Activated CD8-positive, alpha-beta memory T cell treated with anti-CD3 and anti-CD28 coated beads, Interleukin-2, amount 50 U/mL, for 24 hours (primary cell): ENCODE data around the gene ANKRD44.
A peak's percentile ranks its signal among the peaks of the same experiment; 100 is the strongest.
"Not testable (repeated sequence)": the region's sequence is repeated elsewhere in the genome, so short reads cannot be mapped to it uniquely, and the experiment has no call there.

ENCODE experiments used
- DNase-seq: peaks from one replicate; pipeline ENCODE4 v3.0.0-alpha.2; 2020; ENCODE audit errors: extremely low read depth

Gene ANKRD44

DNA sequence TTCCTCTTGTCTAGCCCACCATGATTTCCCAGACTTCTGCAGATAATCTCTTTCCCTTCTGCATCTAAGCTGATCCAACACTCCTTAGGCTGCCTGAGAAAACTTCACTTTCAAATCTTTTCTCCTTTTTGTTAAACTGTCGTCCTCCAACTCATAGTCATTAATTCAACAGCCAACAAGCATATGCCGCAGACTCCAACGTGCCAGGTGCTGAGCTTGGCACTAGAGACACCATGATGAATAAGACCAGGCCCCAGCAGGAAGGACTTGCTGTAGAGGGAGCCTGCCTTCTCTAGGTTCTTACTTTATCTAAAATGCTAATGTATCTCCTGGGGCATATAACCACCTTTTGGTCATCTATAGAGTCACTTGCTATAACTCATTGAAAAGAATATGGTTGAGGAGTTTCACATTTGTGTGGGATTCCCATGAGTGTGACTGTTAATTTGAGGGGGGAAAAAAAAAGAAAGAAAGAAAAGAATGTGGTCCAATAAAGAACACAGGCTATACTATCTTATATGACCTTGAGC, 51.0 kb downstream of the ANKRD44 start:
- DNase-seq = no peak

GRCh38 chr2:197258580-197258979, 52.0 kb downstream of the ANKRD44 start:
- no peak for DNase-seq

GRCh38 chr2:197256547-197257170, 53.9 kb downstream of the ANKRD44 start:
- DNase-seq = no peak

GRCh38 chr2:197256021-197256420, 54.6 kb downstream of the ANKRD44 start:
- no peak for DNase-seq

- DNase-seq = peak; percentile 45
These were observed 55.0 kb downstream of the ANKRD44 start for GRCh38 chr2:197255543-197255942.

GRCh38 chr2:197254776-197255530, 55.6 kb downstream of the ANKRD44 start:
- DNase-seq = no peak

DNA sequence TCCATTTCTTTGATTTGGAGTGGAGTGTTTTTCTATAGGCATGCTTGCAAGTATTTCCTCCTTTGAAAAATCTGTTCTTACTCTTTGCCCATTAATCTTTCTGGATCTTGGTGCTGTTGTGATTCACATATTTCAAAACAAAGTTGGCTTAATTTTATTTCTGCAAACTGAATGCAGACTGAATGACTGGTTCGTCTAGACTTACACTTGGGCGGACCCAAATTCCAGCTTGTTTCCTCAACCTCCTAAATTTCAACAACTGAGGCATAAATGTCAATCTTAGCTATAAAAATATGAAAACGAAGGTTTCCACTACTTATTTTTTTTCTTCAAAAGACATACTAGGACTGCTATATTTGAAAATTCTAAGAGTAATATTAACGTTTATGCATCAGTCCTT, 59.0 kb downstream of the ANKRD44 start:
- no peak for DNase-seq

DNA sequence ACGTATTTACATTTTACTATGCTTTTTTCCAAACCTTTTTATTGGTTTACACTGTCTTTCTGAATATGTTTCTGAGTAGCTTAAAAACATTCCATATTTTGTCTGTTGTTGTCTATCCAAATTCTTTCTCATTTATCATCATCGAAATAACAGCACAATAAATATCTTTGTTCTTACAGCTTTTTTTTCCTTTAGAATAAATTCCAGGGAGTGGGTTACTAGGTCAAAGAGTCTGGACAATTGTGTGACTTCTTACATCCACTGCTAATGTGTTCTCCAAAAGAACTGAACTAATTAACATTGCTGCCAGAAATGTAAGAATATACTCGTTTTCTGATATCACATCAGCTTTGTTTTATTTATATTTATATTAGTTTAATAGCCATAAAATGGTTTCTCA, 59.4 kb downstream of the ANKRD44 start:
- no peak for DNase-seq

GRCh38 chr2:197250084-197250397, 60.5 kb downstream of the ANKRD44 start:
- no peak for DNase-seq

- no peak for DNase-seq
These were observed 61.0 kb downstream of the ANKRD44 start for GRCh38 chr2:197249381-197250083.

DNA sequence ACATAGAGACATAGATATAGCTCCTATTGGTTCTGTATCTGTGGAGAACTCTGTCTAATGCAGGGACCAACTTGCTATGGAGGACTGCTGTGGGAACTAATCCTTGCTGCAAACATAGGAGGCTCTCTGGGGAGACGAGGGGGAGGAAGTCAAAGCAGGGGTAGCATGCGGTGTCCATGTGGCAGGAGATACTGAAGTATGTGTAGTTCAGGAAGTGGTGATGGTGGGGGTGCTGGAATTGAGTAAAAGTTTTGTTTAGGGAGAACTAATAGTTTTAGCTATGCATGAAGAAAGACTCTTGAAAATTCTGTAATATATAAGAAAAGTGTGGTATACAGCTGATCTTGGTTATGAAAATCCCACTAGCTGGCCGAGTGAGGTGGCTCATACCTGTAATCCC, 62.0 kb downstream of the ANKRD44 start:
- no peak for DNase-seq

DNA sequence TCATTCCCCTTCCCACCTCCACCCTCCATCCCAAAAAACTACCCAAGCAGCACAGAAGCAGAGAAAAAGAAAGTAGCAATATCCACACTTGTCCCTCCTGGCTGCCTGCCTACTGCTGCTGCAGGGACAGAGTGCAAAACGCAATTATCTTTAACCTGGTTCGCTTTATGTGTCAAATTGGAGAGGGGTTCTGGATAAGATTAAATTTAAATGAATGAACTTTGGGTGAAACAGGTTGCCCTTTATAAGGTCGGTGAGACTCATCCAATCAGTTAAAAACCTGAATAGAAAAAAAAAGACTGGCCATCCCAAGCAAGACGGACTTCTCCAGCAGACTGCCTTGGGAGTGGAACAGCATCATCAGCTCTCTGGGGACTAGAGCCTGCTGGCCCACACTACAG, 62.6 kb downstream of the ANKRD44 start:
- DNase-seq = no peak

GRCh38 chr2:197247083-197247482, 63.5 kb downstream of the ANKRD44 start:
- DNase-seq = no peak

- no peak for DNase-seq
These were observed 64.5 kb downstream of the ANKRD44 start for GRCh38 chr2:197245829-197246804.

- no peak for DNase-seq
These were observed 66.2 kb downstream of the ANKRD44 start for GRCh38 chr2:197244349-197244748.

DNA sequence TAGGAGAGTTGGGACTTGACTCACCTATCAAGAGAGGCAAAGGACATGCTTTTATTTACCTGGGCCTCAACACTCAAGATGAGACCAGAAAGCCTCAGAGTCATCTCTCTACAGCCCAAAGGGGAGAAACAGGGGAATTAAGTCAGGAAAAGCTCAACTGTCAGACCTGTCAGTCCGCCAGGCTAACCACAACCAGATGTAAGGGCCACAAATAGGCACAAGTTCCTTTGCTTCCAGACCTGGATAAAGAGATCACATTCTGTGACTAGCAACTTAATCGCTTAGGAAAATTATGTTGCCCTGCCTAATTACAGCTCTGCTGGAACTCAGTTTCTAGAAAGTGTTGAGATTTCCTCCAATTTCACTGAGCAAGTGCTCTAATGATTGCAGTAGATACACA, 67.9 kb downstream of the ANKRD44 start:
- DNase-seq = no peak

- DNase-seq = no peak
These were observed 69.0 kb downstream of the ANKRD44 start for GRCh38 chr2:197241596-197241995.

DNA sequence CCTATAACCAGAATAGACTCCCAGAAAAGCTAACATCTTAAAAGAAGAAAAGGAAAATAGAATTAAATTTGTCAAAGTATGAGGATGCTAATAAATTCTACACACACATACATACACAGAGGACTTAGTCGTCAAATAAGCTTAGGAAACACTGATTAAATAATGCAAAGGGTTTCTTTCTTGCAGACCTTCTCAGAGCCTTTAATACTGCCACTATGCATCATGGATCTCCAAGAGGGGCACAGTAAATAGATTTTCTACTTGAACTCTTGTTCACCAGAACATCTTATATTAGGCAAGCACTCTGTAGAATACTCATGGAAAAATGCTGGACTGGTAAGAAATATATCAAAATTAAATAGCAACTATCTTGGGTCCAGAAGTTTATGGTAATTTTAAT, 69.4 kb downstream of the ANKRD44 start:
- DNase-seq = no peak

GRCh38 chr2:197240421-197241041, 70.0 kb downstream of the ANKRD44 start:
- no peak for DNase-seq

- DNase-seq = not testable (repeated sequence)
These were observed 70.6 kb downstream of the ANKRD44 start for GRCh38 chr2:197240018-197240417.

DNA sequence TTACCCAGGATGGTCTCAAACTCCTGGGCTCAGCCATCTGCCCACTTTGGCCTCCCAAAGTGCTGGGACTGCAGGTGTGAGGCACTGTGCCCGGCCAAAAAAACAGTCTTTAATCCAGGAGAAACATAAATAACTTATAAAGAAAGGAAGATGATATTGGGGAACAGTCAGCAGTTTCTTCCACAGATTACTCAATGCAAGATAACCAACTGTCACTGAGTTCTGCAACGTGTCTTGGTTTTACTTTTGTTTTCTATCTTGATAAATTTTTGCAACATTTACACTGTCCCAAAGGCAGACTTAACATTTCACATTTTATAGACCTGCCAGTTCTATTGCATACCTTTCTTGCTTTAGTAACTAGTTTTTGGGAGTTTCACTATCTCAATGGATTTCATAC, 71.1 kb downstream of the ANKRD44 start:
- DNase-seq = no peak
